ENCODE data around the gene CACNA2D3. TPM values are rescaled to one million over a fixed set of nuclear protein-coding genes. Genes with fewer than 3 reads are reported as not detected.

CACNA2D3 gene
- polyA plus RNA-seq, 2 of the 4 experiments (the other 2 are of a cell fraction) = 0.04 to 0.05 TPM

- ChIA-PET POLR2A (no interaction called here), CTCF (no interaction called here)
- FAIRE-seq (no peak), DNase-seq (ENCODE audit: low read depth in 1 of 2, low spot score in 1 of 2) (no peak), ATAC-seq (no peak)
- H3K27ac ChIP-seq = no peak overlapping the region
- H3K9me3 ChIP-seq = no peaks in the 10 kb centered on the region
- WGBS (ENCODE audit: missing lambda C conversion rate) = 18% methylated on average over 5 of the region's 5 CpGs
- TF ChIP-seq ZNF302 (CRISPR knock-in tag; IDR thresholded peaks at IDR 0.05) (no peak), FOSB (CRISPR knock-in tag; IDR thresholded peaks at IDR 0.05) (no peak), TFCP2L1 (CRISPR knock-in tag; IDR thresholded peaks at IDR 0.05) (no peak), POLR2A (IDR thresholded peaks at IDR 0.05; ENCODE audit: low read length) (no peak), ZFP36 (IDR thresholded peaks at IDR 0.05; ENCODE audit: borderline replicate concordance, partially characterized antibody) (no peak), POLR2AphosphoS2 (conservative IDR thresholded peaks at IDR 0.05; ENCODE audit: low read length) (no peak), ZSCAN20 (CRISPR knock-in tag; IDR thresholded peaks at IDR 0.05) (no peak), MAZ (IDR thresholded peaks at IDR 0.05; ENCODE audit: borderline replicate concordance, low read depth, low read length) (no peak), HOXB13 (CRISPR knock-in tag; IDR thresholded peaks at IDR 0.05; ENCODE audit: low read depth) (no peak), HMGXB4 (CRISPR knock-in tag; IDR thresholded peaks at IDR 0.05; ENCODE audit: borderline replicate concordance) (no peak), JUN (IDR thresholded peaks at IDR 0.05) (no peak), HEYL (CRISPR knock-in tag; IDR thresholded peaks at IDR 0.05) (no peak)
- H3K4me1 ChIP-seq = no peaks in the 10 kb centered on the region
- H3K4me2 ChIP-seq = no peak overlapping the region
- H3K4me3 ChIP-seq = no peak overlapping the region
Observed at GRCh38 chr3:54488297-54488696, 365.9 kb downstream of the CACNA2D3 start.

- WGBS (ENCODE audit: missing lambda C conversion rate) = 22% methylated on average over 4 of the region's 4 CpGs
- H3K27ac ChIP-seq = no peak overlapping the region
- FAIRE-seq = no peak
- TF ChIP-seq RARB (CRISPR knock-in tag; IDR thresholded peaks at IDR 0.05) = no peak
- TF ChIP-seq NFE2L2 (conservative IDR thresholded peaks at IDR 0.05; ENCODE audit: low read length) = no peak
- no peak for TF ChIP-seq RAD21 (conservative IDR thresholded peaks at IDR 0.05 in 1 of 2, IDR thresholded peaks at IDR 0.05 in 1 of 2)
- no peak for TF ChIP-seq POLR2AphosphoS2 (conservative IDR thresholded peaks at IDR 0.05; ENCODE audit: low read length)
- POLR2A ChIA-PET = no interaction called here
- no peak overlapping the region for H3K4me3 ChIP-seq
- DNase-seq (ENCODE audit: low read depth in 1 of 2, low spot score in 1 of 2) = no peak
- CTCF ChIA-PET = no interaction called here
- H3K4me2 ChIP-seq = no peak overlapping the region
- ATAC-seq = no peak
- no peaks in the 10 kb centered on the region for H3K9me3 ChIP-seq
- H3K4me1 ChIP-seq = no peaks in the 10 kb centered on the region
Observed at GRCh38 chr3:54494209-54494608, 371.9 kb downstream of the CACNA2D3 start.

- no peak overlapping the region for H3K4me2 ChIP-seq
- TF ChIP-seq CHD2 (IDR thresholded peaks at IDR 0.05; ENCODE audit: low read length, partially characterized antibody) (no peak), RFX5 (IDR thresholded peaks at IDR 0.05) (no peak), EP300 (IDR thresholded peaks at IDR 0.05) (no peak), ZSCAN20 (CRISPR knock-in tag; IDR thresholded peaks at IDR 0.05) (no peak), KDM5A (IDR thresholded peaks at IDR 0.05) (no peak), RNF2 (IDR thresholded peaks at IDR 0.05; ENCODE audit: borderline replicate concordance, low read depth) (no peak), ATOH8 (CRISPR knock-in tag; IDR thresholded peaks at IDR 0.05; ENCODE audit: low read depth) (no peak), E2F6 (IDR thresholded peaks at IDR 0.05; ENCODE audit: borderline replicate concordance, low read depth) (no peak), FOSB (CRISPR knock-in tag; IDR thresholded peaks at IDR 0.05) (no peak), PHF8 (IDR thresholded peaks at IDR 0.05; ENCODE audit: borderline replicate concordance, low read depth) (no peak), SMC3 (IDR thresholded peaks at IDR 0.05) (no peak), TFCP2L1 (CRISPR knock-in tag; IDR thresholded peaks at IDR 0.05) (no peak), EHF (CRISPR knock-in tag; IDR thresholded peaks at IDR 0.05) (no peak), CEBPB (IDR thresholded peaks at IDR 0.05) (no peak), CTCF (IDR thresholded peaks at IDR 0.05) (no peak), KDM1A (IDR thresholded peaks at IDR 0.05; ENCODE audit: low read depth) (no peak), MAZ (IDR thresholded peaks at IDR 0.05; ENCODE audit: borderline replicate concordance, low read depth, low read length) (no peak), ELK1 (IDR thresholded peaks at IDR 0.05; ENCODE audit: low read depth, low read length) (no peak), RCOR1 (IDR thresholded peaks at IDR 0.05; ENCODE audit: low read depth, low read length) (no peak)
- H3K4me1 ChIP-seq = no peaks in the 10 kb centered on the region
- H3K4me3 ChIP-seq = no peak overlapping the region
- DNase-seq (ENCODE audit: low read depth in 1 of 2, low spot score in 1 of 2) = no peak
- H3K27ac ChIP-seq = no peak overlapping the region
- FAIRE-seq = no peak
- ATAC-seq = no peak
- CTCF ChIA-PET = no interaction called here
- WGBS (ENCODE audit: missing lambda C conversion rate) = 24% methylated on average over 3 of the region's 3 CpGs
- no peaks in the 10 kb centered on the region for H3K9me3 ChIP-seq
- POLR2A ChIA-PET = no interaction called here
Observed at GRCh38 chr3:54506603-54507002, 384.3 kb downstream of the CACNA2D3 start.

All from A549 (cell line).